Skeletal muscle tissue (tissue), 4 donors: ENCODE measurements around the gene JCHAIN. TPM values are rescaled to one million over a fixed set of nuclear protein-coding genes. Genes with fewer than 3 reads are reported as not detected.
"Not testable (repeated sequence)": the region's sequence is repeated elsewhere in the genome, so short reads cannot be mapped to it uniquely, and the experiment has no call there.

Experiments used
- H3K27ac ChIP-seq: one replicate; pipeline ENCODE4 v1.7.0; 2013; ENCODE audit warnings: mild to moderate bottlenecking, low read depth, low read length, inconsistent platforms
- H3K27me3 ChIP-seq, 3 donors: one replicate each; pipeline ENCODE4 v1.7.0; 2013; ENCODE audit warnings: low read length in 3 of 3; ENCODE audit not compliant: control insufficient read depth in 3 of 3, insufficient read depth in 3 of 3
- H3K36me3 ChIP-seq, 3 donors: one replicate each; pipeline ENCODE4 v1.7.0; 2013; ENCODE audit warnings: low read length in 3 of 3; ENCODE audit not compliant: control insufficient read depth in 3 of 3, insufficient read depth in 3 of 3
- H3K4me1 ChIP-seq, 3 donors: one replicate each; pipeline ENCODE4 v1.7.0; 2013; ENCODE audit warnings: low read length in 3 of 3, mild to moderate bottlenecking in 3 of 3; ENCODE audit not compliant: control insufficient read depth in 3 of 3, insufficient read depth in 3 of 3
- H3K4me3 ChIP-seq, 3 donors: one replicate each; pipeline ENCODE4 v1.7.0; 2013; ENCODE audit warnings: low read length in 3 of 3
- H3K9ac ChIP-seq, 3 donors: one replicate each; pipeline ENCODE4 v1.7.0; 2013; ENCODE audit warnings: low read length in 3 of 3, mild to moderate bottlenecking in 3 of 3, moderate library complexity in 2 of 3, low read depth in 1 of 3
- H3K9me3 ChIP-seq, 3 donors: one replicate each; pipeline ENCODE4 v1.7.0; 2013; ENCODE audit warnings: low read length in 3 of 3; ENCODE audit not compliant: control insufficient read depth in 3 of 3
- total RNA-seq: library from RNA; depleted of rRNA; stranded (reverse); fragments of >200 nt; gene quantifications from one replicate; pipeline ENCODE4 v1.2.3, GENCODE V29; 2014
- donor health status: Osteomylitis.

JCHAIN gene
- total RNA-seq, 1 donor from 2014 or later, result 2.1 TPM

- Histone ChIP-seq H3K27ac (no peak overlapping the region), H3K9ac (no peak overlapping the region), H3K4me3 (no peak overlapping the region), H3K9me3 (no peaks in the 10 kb centered on the region), H3K4me1 (peaks cover 25 to 29% (median 25%) of the 10 kb centered on the region in 3 donors), H3K27me3 (no peaks in the 10 kb centered on the region), H3K36me3 (peaks cover 0 to 3% (median 0%) of the 10 kb centered on the region in 3 donors)
Observed at GRCh38 chr4:70691661-70692060, 25.4 kb upstream of the JCHAIN start.

GRCh38 chr4:70688795-70689231, 22.5 kb upstream of the JCHAIN start:
- Histone ChIP-seq H3K4me1 (peaks cover 25 to 29% (median 25%) of the 10 kb centered on the region in 3 donors), H3K4me3 (peak overlapping the region; percentile 97 to 100 (median 99)), H3K9ac (peak overlapping the region; percentile 96 to 99 (median 98)), H3K36me3 (peaks cover 0 to 3% (median 0%) of the 10 kb centered on the region in 3 donors), H3K27ac (peak overlapping the region; percentile 96), H3K27me3 (no peaks in the 10 kb centered on the region), H3K9me3 (no peaks in the 10 kb centered on the region)

- H3K27me3 ChIP-seq, result no peaks in the 10 kb centered on the region
- peak within 1 kb of the TSS; percentile 97 to 100 (median 99) for H3K4me3 ChIP-seq
- peaks cover 25 to 29% (median 25%) of the 10 kb centered on the region in 3 donors for H3K4me1 ChIP-seq
- peak within 1 kb of the TSS; percentile 96 to 99 (median 98) for H3K9ac ChIP-seq
- H3K36me3 ChIP-seq, result peaks cover 0 to 3% (median 0%) of the 10 kb centered on the region in 3 donors
- H3K27ac ChIP-seq, result peak within 1 kb of the TSS; percentile 96
- no peaks in the 10 kb centered on the region for H3K9me3 ChIP-seq
Observed at GRCh38 chr4:70687821-70688794, 21.8 kb upstream of the JCHAIN start, which contains the start of gene UTP3. TSS of gene UTP3 (plus strand) at chr4:70688532. CDS start at chr4:70688678, 146 bp downstream.

- Histone ChIP-seq H3K9me3 (no peaks in the 10 kb centered on the region), H3K36me3 (peaks cover 0 to 3% (median 0%) of the 10 kb centered on the region in 3 donors), H3K9ac (peak overlapping the region; percentile 96 to 99 (median 98)), H3K27me3 (no peaks in the 10 kb centered on the region), H3K4me1 (peaks cover 25 to 29% (median 25%) of the 10 kb centered on the region in 3 donors), H3K4me3 (peak overlapping the region; percentile 97 to 100 (median 99)), H3K27ac (peak overlapping the region; percentile 96)
Observed at GRCh38 chr4:70687392-70687791, 21.1 kb upstream of the JCHAIN start.

- not testable (repeated sequence) for H3K9ac ChIP-seq, H3K4me3 ChIP-seq, H3K36me3 ChIP-seq, H3K27ac ChIP-seq, H3K9me3 ChIP-seq, H3K27me3 ChIP-seq, H3K4me1 ChIP-seq
Observed at GRCh38 chr4:70682142-70682541, 15.8 kb upstream of the JCHAIN start.

- Histone ChIP-seq H3K9me3 (no peaks in the 10 kb centered on the region), H3K27me3 (no peaks in the 10 kb centered on the region), H3K9ac (no peak overlapping the region), H3K36me3 (no peaks in the 10 kb centered on the region), H3K27ac (no peak overlapping the region), H3K4me1 (no peaks in the 10 kb centered on the region), H3K4me3 (no peak overlapping the region)
Observed at GRCh38 chr4:70681704-70682103, 15.4 kb upstream of the JCHAIN start.

GRCh38 chr4:70680934-70681333, 14.6 kb upstream of the JCHAIN start:
- Histone ChIP-seq H3K36me3 (no peaks in the 10 kb centered on the region), H3K4me1 (no peaks in the 10 kb centered on the region), H3K9me3 (no peaks in the 10 kb centered on the region), H3K27me3 (no peaks in the 10 kb centered on the region), H3K27ac (no peak overlapping the region), H3K4me3 (no peak overlapping the region), H3K9ac (no peak overlapping the region)

GRCh38 chr4:70678383-70678999, 12.2 kb upstream of the JCHAIN start:
- Histone ChIP-seq H3K27me3 (no peaks in the 10 kb centered on the region), H3K4me3 (no peak overlapping the region), H3K9me3 (no peaks in the 10 kb centered on the region), H3K4me1 (no peaks in the 10 kb centered on the region), H3K9ac (no peak overlapping the region), H3K27ac (no peak overlapping the region), H3K36me3 (no peaks in the 10 kb centered on the region)

GRCh38 chr4:70676554-70677090, 10.3 kb upstream of the JCHAIN start:
- H3K27me3 ChIP-seq, result no peaks in the 10 kb centered on the region
- H3K36me3 ChIP-seq, result no peaks in the 10 kb centered on the region
- no peaks in the 10 kb centered on the region for H3K9me3 ChIP-seq
- H3K4me1 ChIP-seq, result no peaks in the 10 kb centered on the region
- no peak overlapping the region for H3K27ac ChIP-seq
- H3K9ac ChIP-seq, result no peak overlapping the region
- H3K4me3 ChIP-seq, result no peak overlapping the region
